Measurements from ENCODE around the gene DNAJC1.

GRCh38 chr10:21889477-21890275 is 113.9 kb downstream of the DNAJC1 start:
- no peak for TF ChIP-seq EGR1 (IDR thresholded peaks at IDR 0.05)
- no peak for TF ChIP-seq TCF12 (IDR thresholded peaks at IDR 0.05; ENCODE audit: low read depth)
- TF ChIP-seq ZBTB7A (IDR thresholded peaks at IDR 0.05; ENCODE audit: low read depth), result no peak
- TF ChIP-seq TEAD4 (IDR thresholded peaks at IDR 0.05), result no peak
- TF ChIP-seq, protein P1, sequence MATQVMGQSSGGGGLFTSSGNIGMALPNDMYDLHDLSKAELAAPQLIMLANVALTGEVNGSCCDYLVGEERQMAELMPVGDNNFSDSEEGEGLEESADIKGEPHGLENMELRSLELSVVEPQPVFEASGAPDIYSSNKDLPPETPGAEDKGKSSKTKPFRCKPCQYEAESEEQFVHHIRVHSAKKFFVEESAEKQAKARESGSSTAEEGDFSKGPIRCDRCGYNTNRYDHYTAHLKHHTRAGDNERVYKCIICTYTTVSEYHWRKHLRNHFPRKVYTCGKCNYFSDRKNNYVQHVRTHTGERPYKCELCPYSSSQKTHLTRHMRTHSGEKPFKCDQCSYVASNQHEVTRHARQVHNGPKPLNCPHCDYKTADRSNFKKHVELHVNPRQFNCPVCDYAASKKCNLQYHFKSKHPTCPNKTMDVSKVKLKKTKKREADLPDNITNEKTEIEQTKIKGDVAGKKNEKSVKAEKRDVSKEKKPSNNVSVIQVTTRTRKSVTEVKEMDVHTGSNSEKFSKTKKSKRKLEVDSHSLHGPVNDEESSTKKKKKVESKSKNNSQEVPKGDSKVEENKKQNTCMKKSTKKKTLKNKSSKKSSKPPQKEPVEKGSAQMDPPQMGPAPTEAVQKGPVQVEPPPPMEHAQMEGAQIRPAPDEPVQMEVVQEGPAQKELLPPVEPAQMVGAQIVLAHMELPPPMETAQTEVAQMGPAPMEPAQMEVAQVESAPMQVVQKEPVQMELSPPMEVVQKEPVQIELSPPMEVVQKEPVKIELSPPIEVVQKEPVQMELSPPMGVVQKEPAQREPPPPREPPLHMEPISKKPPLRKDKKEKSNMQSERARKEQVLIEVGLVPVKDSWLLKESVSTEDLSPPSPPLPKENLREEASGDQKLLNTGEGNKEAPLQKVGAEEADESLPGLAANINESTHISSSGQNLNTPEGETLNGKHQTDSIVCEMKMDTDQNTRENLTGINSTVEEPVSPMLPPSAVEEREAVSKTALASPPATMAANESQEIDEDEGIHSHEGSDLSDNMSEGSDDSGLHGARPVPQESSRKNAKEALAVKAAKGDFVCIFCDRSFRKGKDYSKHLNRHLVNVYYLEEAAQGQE (IDR thresholded peaks at IDR 0.05; ENCODE audit: low read depth), result no peak
- TF ChIP-seq CREB1 (IDR thresholded peaks at IDR 0.05; ENCODE audit: low read depth), result no peak
- TF ChIP-seq RAD21 (IDR thresholded peaks at IDR 0.05; ENCODE audit: low read depth), result no peak
- no peak for TF ChIP-seq YY1 (IDR thresholded peaks at IDR 0.05; ENCODE audit: low read depth)
- no peak for TF ChIP-seq USF1 (IDR thresholded peaks at IDR 0.05)
- TF ChIP-seq EP300 (IDR thresholded peaks at IDR 0.05; ENCODE audit: borderline replicate concordance), result no peak
- no peak for TF ChIP-seq CEBPB (IDR thresholded peaks at IDR 0.05)
- TF ChIP-seq MAX (IDR thresholded peaks at IDR 0.05), result no peak

Data from Ishikawa (cell line).